Smooth muscle cell (in vitro differentiated cells): ENCODE data around the gene MKNK2. TPM values are rescaled to one million over a fixed set of nuclear protein-coding genes. Genes with fewer than 3 reads are reported as not detected.
A peak's percentile ranks its signal among the peaks of the same experiment; 100 is the strongest.

Experiments used
- DNase-seq: peaks from one replicate; lab custom pipeline; 2025; ENCODE audit not compliant: unreplicated experiment; lab: John Stamatoyannopoulos, UW
- H2AFZ ChIP-seq: fragments of 200-600 bp; sonication (generic); 2 replicates; pipeline ENCODE4 v1.6.0; 2016; ENCODE audit warnings: antibody characterized with exemption, low read depth, mild to moderate bottlenecking
- H3F3A ChIP-seq: fragments of 200-600 bp; sonication (generic); 2 replicates; pipeline ENCODE4 v1.6.0; 2017; ENCODE audit warnings: antibody characterized with exemption, low read depth
- H3K27ac ChIP-seq: fragments of 200-600 bp; sonication (generic); 2 replicates; pipeline ENCODE4 v1.5.1; 2016; ENCODE audit warnings: low read depth, mild to moderate bottlenecking
- H3K27me3 ChIP-seq: fragments of 200-600 bp; sonication (generic); 2 replicates; pipeline ENCODE4 v1.6.1; 2016; ENCODE audit warnings: low read depth, mild to moderate bottlenecking
- H3K36me3 ChIP-seq: fragments of 200-600 bp; sonication (generic); 2 replicates; pipeline ENCODE4 v1.5.1; 2016; ENCODE audit warnings: low read depth
- H3K4me1 ChIP-seq: fragments of 200-600 bp; sonication (generic); 2 replicates; pipeline ENCODE4 v1.5.1; 2016; ENCODE audit warnings: low read depth
- H3K4me2 ChIP-seq: fragments of 200-600 bp; sonication (generic); 2 replicates; pipeline ENCODE4 v1.6.0; 2016; ENCODE audit warnings: mild to moderate bottlenecking
- H3K4me3 ChIP-seq: fragments of 200-600 bp; sonication (generic); 2 replicates; pipeline ENCODE4 v1.5.1; 2016; ENCODE audit warnings: mild to moderate bottlenecking
- H3K79me2 ChIP-seq: fragments of 200-600 bp; sonication (generic); 2 replicates; pipeline ENCODE4 v1.6.0; 2016; ENCODE audit warnings: low read depth, mild to moderate bottlenecking
- H3K9ac ChIP-seq: fragments of 200-600 bp; sonication (generic); 2 replicates; pipeline ENCODE4 v1.6.0; 2016; ENCODE audit warnings: low read depth
- H3K9me3 ChIP-seq: fragments of 200-600 bp; sonication (generic); replicated peaks from 2 replicates; pipeline ENCODE4 v1.5.1; 2016; ENCODE audit warnings: low read depth
- H4K20me1 ChIP-seq: fragments of 200-600 bp; sonication (generic); 2 replicates; pipeline ENCODE4 v1.6.0; 2016; ENCODE audit warnings: low read depth
- CTCF ChIP-seq: fragments of 200-600 bp; sonication (generic); IDR thresholded peaks from 2 replicates; pipeline ENCODE4 v1.5.1; 2017; ENCODE audit warnings: borderline replicate concordance, mild to moderate bottlenecking, antibody characterized with exemption; ENCODE audit not compliant: insufficient read depth, poor library complexity, severe bottlenecking
- WGBS: methylation state at CpG from one replicate; pipeline ENCODE4 v1.1.7; 2016; ENCODE audit warnings: low lambda C conversion rate; 5-methylcytosine and 5-hydroxymethylcytosine counted together
- polyA plus RNA-seq: library from polyadenylated mRNA; unstranded; fragments of >200 nt; fragmentation: Nextera tagmentation; extraction: Ambion mirVana; gene quantifications from 2 replicates; pipeline ENCODE4 v1.2.1, GENCODE V29; 2016
- total RNA-seq: library from RNA; depleted of rRNA; stranded (reverse); fragments of >200 nt; gene quantifications from 2 replicates; pipeline ENCODE4 v1.2.3, GENCODE V29; 2014

MKNK2 gene
- total and polyA plus RNA-seq, 2 experiments from 2014 or later, result 43.6 to 44.7 TPM

- Histone ChIP-seq H3K36me3 (no peaks in the 10 kb centered on the region), H4K20me1 (no peaks in the 10 kb centered on the region), H2AFZ (no peak overlapping the region), H3K9me3 (no peaks in the 10 kb centered on the region), H3K27ac (no peak overlapping the region), H3K4me3 (no peak overlapping the region), H3K9ac (no peak overlapping the region), H3K4me1 (peaks cover 23% of the 10 kb centered on the region), H3K27me3 (no peaks in the 10 kb centered on the region), H3K4me2 (peak overlapping the region; percentile 33), H3K79me2 (no peaks in the 10 kb centered on the region), H3F3A (peaks cover 8% of the 10 kb centered on the region)
- WGBS, result 34% methylated on average over 8 of the region's 22 CpGs
- TF ChIP-seq CTCF, result no peak
- DNase-seq, result no peak
These were observed 5.1 kb upstream of the MKNK2 start for GRCh38 chr19:2055931-2056836.

- Histone ChIP-seq H3K27ac (no peak overlapping the region), H4K20me1 (peaks cover 10% of the 10 kb centered on the region), H3K4me2 (no peak overlapping the region), H3K9ac (no peak overlapping the region), H3K9me3 (no peaks in the 10 kb centered on the region), H3F3A (peaks cover under 1% of the 10 kb centered on the region), H3K4me3 (no peak overlapping the region), H2AFZ (no peak overlapping the region), H3K4me1 (peaks cover 11% of the 10 kb centered on the region), H3K79me2 (peaks cover 11% of the 10 kb centered on the region), H3K27me3 (no peaks in the 10 kb centered on the region), H3K36me3 (no peaks in the 10 kb centered on the region)
- no peak for TF ChIP-seq CTCF
- no peak for DNase-seq
- WGBS, result 94% methylated on average over 8 of the region's 8 CpGs
These were observed 3.7 kb upstream of the MKNK2 start for GRCh38 chr19:2054763-2055162.

GRCh38 chr19:2053601-2054389, 2.8 kb upstream of the MKNK2 start:
- no peak overlapping the region for H3K4me3 ChIP-seq
- TF ChIP-seq CTCF, result no peak
- H2AFZ ChIP-seq, result no peak overlapping the region
- no peaks in the 10 kb centered on the region for H3K36me3 ChIP-seq
- H3F3A ChIP-seq, result no peaks in the 10 kb centered on the region
- no peak overlapping the region for H3K9ac ChIP-seq
- H3K4me1 ChIP-seq, result peaks cover 14% of the 10 kb centered on the region
- no peak overlapping the region for H3K27ac ChIP-seq
- WGBS, result 93% methylated on average over 24 of the region's 24 CpGs
- no peak overlapping the region for H3K4me2 ChIP-seq
- no peak for DNase-seq
- peaks cover 21% of the 10 kb centered on the region for H3K79me2 ChIP-seq
- H3K27me3 ChIP-seq, result no peaks in the 10 kb centered on the region
- H3K9me3 ChIP-seq, result no peaks in the 10 kb centered on the region
- peaks cover 20% of the 10 kb centered on the region for H4K20me1 ChIP-seq
